Stimulated activated CD8-positive, alpha-beta memory T cell treated with anti-CD3 and anti-CD28 coated beads, Interleukin-7, amount 100 ng/mL, for 1 hour (primary cell): Measurements from ENCODE around the gene DYNLT5.
"Not testable (repeated sequence)": the region's sequence is repeated elsewhere in the genome, so short reads cannot be mapped to it uniquely, and the experiment has no call there.

Source experiments
- DNase-seq, 2 donors: peaks; one replicate each; pipeline ENCODE4 v3.0.0-alpha.2; 2020; ENCODE audit warnings: low read depth in 2 of 2

The DYNLT5 gene

DNA sequence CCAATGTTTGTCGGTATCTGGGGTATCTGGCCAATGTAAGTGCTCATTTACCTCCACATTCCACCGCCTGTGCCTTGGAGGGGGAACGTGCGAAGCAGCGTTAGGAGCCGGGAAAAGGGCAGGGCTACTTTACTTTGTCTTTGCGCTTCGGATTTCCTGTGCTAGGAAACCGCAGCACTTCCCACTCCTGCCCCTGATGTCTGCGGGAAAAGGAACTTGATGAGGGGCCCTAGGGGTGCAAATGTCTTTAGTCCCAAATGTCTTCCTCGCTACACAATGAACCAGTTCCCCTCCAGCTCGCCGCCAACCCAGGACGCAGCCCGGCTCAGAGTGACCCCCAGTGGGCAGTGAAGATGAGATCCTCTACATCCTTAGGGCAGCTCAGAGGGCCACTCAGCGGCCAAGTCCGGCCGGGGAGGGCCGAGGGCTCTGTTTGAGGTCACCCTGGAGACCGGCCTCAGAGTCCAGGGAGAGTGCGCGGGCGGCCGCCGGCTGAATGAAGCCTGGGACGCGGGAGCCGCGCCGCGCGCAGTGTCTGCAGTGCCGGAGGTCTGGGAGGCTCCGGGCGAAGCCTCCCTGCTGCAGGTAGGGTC lies at the start of gene DYNLT5:
TSS of gene DYNLT5 (plus strand) at position 460 of the 593 bp plus-strand sequence. CDS start 2,200 bp downstream, outside the sequence.
- no peak for DNase-seq

DNA sequence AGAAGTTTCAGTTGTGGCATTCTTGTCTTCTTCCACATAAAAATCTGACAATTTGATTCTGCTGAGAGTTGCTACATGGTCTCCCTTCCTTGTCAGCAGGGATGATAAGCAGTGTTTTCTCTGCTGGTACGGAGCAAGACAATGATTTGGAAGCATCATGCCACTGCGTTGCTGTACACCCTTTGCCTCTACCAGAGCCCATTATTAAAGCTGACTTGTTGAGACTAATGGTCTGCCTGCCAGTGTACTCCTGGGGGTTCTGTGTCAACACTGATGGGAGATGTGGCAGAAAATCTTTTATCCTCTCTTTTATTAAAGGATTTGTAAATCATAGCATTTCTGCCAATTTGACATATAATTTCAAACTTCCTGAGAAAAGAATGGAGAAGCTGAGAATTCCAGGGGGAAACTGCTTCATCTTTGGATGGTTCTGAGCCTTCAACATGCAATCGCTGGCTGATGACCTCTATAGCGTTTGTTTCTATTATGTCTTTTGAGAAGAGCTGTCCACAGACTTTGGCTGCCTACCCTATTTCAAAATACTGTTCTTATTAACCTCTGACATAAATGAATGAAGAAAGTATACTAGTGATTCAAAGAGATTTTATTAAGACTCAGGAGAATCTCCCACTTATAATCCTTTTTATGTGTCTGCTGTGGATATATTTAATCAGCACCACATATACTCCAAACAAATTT lies 47.9 kb upstream of the DYNLT5 start:
- no peak for DNase-seq

DNA sequence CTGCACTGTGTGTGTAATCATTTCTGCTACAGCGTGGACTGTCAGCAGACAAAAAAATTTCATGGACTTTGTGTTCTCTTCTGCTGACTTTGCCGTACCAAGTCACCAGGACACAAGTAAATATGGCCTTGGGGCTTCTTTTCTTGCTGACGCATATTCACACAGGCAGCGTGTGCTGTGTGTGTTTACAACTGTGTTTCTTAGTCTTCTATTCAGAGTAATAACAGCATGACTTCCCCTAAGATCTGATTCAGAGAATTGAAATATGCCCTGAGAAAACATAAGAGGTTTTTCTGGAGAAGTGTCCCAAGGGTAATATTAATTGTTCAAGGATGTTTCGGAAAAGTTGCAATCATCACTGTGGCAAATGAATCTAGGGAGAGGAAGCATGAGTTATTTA lies 47.1 kb upstream of the DYNLT5 start:
- DNase-seq: no peak

- no peak for DNase-seq
Measured at GRCh38 chr1:66711420-66711819, 40.8 kb upstream of the DYNLT5 start.

DNA sequence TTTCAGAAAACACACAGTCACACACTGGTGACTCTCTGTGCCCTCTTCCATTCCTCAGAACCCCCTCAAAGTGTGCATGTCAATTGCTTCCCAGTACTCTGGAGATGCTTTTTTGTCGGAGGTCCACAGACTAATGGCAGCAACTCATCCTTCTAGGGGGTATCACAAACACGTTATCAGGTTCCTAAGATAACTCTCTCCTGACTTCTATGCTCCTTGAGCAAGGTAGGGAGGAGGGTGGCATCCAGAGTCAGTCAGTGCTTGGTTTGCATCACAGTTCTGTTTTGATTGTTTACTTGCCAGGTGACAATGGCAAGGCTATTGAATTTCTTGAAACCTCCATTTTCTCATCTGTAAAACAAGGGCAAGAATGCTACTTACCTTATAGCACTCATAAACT lies 39.4 kb upstream of the DYNLT5 start:
- DNase-seq: no peak

- no peak for DNase-seq
Measured at GRCh38 chr1:66723985-66724384, 28.3 kb upstream of the DYNLT5 start.

DNA sequence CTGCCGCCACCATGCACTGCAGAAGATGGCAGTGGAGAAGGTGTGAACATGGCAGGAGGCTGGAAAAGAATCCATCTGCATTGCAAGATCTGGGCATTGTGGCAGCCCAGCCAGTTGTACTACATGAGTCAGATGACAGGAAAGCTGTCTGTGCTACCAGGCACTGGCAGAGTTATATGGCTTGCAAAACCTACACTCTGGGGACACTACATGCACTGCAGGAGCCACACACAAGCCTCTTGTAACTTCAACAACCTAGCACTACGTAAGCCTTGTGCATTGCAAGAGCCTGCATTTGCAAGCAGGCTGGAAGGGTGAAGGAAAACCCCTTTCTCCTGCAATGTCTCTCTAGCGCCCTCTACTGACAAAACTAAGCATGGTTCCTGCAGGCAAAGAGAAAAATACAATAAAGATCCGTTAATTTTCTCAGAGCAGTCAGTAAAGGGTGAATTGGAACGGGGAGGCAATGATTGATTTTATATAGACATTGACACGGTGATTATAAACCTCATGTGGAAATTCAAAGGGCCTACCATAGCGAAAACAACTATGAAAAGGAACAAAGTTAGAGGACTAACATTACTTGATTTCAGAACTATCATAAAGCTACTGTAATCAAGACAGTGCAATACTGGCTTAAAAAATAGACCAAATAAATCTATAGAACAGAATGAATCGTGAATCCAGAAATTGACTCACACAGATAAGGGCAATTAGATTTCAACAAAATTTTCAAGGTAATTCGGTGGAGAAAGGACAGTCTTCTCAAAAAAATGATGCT lies 26.2 kb upstream of the DYNLT5 start:
- peak in 1 of 2 donors; percentile 12 for DNase-seq

- no peak for DNase-seq
Measured at GRCh38 chr1:66728021-66728420, 24.2 kb upstream of the DYNLT5 start.

- DNase-seq: not testable (repeated sequence)
Measured at GRCh38 chr1:66728716-66729115, 23.5 kb upstream of the DYNLT5 start.

- DNase-seq: no peak
Measured at GRCh38 chr1:66729119-66729518, 23.1 kb upstream of the DYNLT5 start.

DNA sequence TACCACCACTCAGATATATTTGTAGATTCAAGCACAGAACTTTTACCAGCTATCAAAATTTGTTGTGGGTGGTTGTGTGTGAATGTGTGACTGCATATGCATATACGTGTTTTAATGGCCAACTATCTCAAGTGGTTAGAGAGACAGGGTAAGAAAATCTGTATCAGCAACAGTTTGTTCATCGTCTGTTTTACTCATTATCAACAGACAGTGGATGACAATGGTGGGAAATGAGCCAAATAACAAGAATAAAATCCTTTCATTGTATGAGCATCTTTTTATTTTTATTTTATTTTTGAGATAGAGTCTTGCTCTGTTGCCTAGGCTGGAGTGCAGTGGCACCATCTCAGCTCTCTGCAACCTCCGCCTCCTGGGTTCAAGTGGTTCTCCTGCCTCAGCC lies 22.7 kb upstream of the DYNLT5 start:
- DNase-seq: no peak

DNA sequence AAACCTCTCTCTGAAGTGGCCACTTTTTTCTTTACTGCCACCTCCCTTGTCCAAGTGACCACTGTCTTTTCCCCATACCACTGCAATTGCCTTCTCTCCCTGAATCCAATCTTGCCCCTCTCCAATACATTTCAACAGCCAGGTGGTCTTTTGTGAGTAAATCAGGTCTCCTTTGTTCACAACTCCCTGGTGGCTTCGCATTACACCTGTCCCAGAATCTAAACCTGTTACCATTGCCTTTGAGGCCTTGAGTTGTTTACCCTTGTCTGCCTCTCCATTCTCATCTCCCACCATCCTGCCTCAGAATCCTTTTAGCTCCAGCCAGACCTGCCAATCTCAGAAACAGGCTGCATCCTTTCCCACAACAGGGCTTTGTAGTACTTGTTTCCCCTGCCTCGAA lies 21.8 kb upstream of the DYNLT5 start:
- DNase-seq: no peak

- no peak for DNase-seq
Measured at GRCh38 chr1:66731170-66731865, 20.9 kb upstream of the DYNLT5 start.

DNA sequence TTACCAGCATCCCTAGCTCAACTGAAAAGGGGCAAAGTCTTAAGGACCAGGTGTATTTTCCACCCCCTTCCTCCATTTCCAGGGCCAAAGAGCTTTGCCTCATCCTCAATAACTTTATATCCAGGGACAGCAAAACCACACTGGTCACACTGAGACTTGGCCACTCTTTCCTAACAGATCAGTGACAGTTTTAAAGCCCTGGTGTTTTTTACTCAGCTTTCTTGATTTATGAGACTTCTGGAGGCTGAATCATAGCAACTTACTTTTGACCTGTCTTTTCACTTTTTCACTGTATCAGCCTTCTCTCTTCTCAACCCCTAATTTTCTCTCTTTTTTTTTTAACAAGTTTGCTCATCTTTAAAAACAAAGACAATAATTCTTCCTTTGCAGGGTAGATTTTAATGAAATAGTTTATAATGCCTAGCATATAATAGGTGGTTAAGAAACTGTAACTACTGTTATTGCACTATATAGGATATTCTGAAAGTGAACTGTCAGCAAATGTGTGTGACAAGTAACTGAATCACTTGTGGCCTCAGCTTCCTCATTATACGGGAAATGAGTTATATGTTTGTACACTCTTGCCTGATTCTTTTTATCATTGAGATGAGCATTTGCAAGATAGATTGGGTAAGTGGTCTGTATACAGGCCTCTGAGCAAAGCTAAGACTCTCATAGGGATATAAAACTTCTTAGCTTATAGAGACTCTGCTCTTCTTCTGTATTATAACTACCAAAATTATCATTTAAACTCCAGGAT lies 19.7 kb upstream of the DYNLT5 start:
- no peak for DNase-seq

DNA sequence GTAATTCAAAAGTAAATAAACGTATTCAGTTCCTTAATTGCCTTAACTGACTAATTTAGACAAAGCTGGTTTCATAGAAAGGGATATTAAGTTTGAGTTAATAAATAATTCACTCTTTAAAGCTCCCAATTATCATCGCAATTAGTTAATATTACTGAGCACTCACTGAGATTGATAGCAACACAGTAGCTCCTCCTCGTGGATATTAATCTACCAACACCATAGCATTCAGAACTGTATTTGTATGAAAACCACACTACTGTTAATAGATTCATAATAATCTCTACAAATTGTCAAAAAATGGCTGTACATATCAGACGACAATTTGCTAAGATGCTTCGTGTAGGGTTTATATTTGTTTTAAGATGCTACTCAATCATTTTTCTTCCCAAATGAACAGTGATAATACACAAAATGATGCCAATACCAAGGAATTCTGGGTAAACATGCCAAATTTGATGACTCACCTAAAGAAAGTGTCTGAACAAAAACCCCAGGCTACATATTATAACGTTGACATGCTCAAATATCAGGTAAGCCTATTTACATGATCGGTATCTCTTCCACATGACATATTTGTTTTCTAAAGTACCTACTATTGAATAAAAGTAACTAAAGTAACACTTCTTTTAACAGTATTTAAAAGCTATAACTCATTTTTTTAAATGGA lies 18.8 kb upstream of the DYNLT5 start:
- no peak for DNase-seq

GRCh38 chr1:66734531-66734930 lies 17.7 kb upstream of the DYNLT5 start:
- DNase-seq: not testable (repeated sequence)

GRCh38 chr1:66737836-66738235 lies 14.4 kb upstream of the DYNLT5 start:
- no peak for DNase-seq

GRCh38 chr1:66739401-66740157 lies 12.7 kb upstream of the DYNLT5 start:
- no peak for DNase-seq

- DNase-seq: no peak
Measured at GRCh38 chr1:66745451-66745850, 6.8 kb upstream of the DYNLT5 start.

GRCh38 chr1:66747501-66747900 lies 4.8 kb upstream of the DYNLT5 start:
- DNase-seq: no peak
